Natural killer cell (primary cell): Measurements from ENCODE around the gene RSPH9. TPM values are rescaled to one million over a fixed set of nuclear protein-coding genes. Genes with fewer than 3 reads are reported as not detected.

Source experiments
- ATAC-seq, 3 donors: fragments of 150-1000 bp in 2 of 3; fragments of 200-7000 bp in 1 of 3; cut with Tn5 transposase; 1 replicate in 1 of 3; 2 replicates in 2 of 3; pipeline ENCODE4 v1.10.0; 2021; ENCODE audit warnings: mild to moderate bottlenecking in 2 of 3, moderate library complexity in 2 of 3
- DNase-seq, 2 donors: peaks; one replicate each; pipeline versions ENCODE4 v3.0.0 to v3.0.0-alpha.2; 2013 to 2021; ENCODE audit warnings: mixed read lengths in 1 of 2
- H3K27ac ChIP-seq: one replicate; pipeline ENCODE4 v1.5.1; 2013; ENCODE audit warnings: mild to moderate bottlenecking, low read length
- H3K27me3 ChIP-seq: one replicate; pipeline ENCODE4 v1.6.1; 2013; ENCODE audit warnings: low read length; ENCODE audit not compliant: control insufficient read depth, insufficient read depth
- H3K36me3 ChIP-seq: one replicate; pipeline ENCODE4 v1.6.1; 2013; ENCODE audit warnings: low read length; ENCODE audit not compliant: control insufficient read depth, insufficient read depth
- H3K4me1 ChIP-seq: one replicate; pipeline ENCODE4 v1.6.1; 2013; ENCODE audit warnings: low read length; ENCODE audit not compliant: control insufficient read depth, insufficient read depth
- H3K4me3 ChIP-seq: one replicate; pipeline ENCODE4 v1.5.1; 2013; ENCODE audit warnings: low read length
- H3K9me3 ChIP-seq: one replicate; pipeline ENCODE4 v1.6.1; 2013; ENCODE audit warnings: low read length; ENCODE audit not compliant: control insufficient read depth, insufficient read depth
- H3K27ac Mint-ChIP-seq, 2 donors: one replicate each; pipeline ENCODE4 v1.8.0; 2022; ENCODE audit warnings: mild to moderate bottlenecking in 2 of 2, mixed read lengths in 2 of 2, moderate library complexity in 1 of 2
- H3K27me3 Mint-ChIP-seq, 2 donors: one replicate each; pipeline ENCODE4 v1.8.0; 2022; ENCODE audit warnings: low read depth in 2 of 2, mixed read lengths in 2 of 2
- H3K36me3 Mint-ChIP-seq: one replicate; pipeline ENCODE4 v1.8.0; 2022; ENCODE audit warnings: mixed read lengths
- H3K4me1 Mint-ChIP-seq, 2 donors: one replicate each; pipeline ENCODE4 v1.8.0; 2022; ENCODE audit warnings: mixed read lengths in 2 of 2
- H3K4me3 Mint-ChIP-seq: one replicate; pipeline ENCODE4 v1.8.0; 2022; ENCODE audit warnings: mild to moderate bottlenecking, moderate library complexity, mixed read lengths
- H3K9me3 Mint-ChIP-seq, 2 donors: one replicate each; pipeline ENCODE4 v1.8.0; 2022; ENCODE audit warnings: mixed read lengths in 2 of 2
- WGBS: methylation state at CpG from one replicate; pipeline ENCODE4 v1.1.7; 2013; ENCODE audit warnings: missing lambda C conversion rate; ENCODE audit not compliant: insufficient coverage; 5-methylcytosine and 5-hydroxymethylcytosine counted together
- intact Hi-C: fragments of 100-400 bp; cut with micrococcal nuclease; formaldehyde crosslinking; loops from one replicate; pipeline ENCODE4 v1.14.2; 2022
- total RNA-seq, 4 donors: library from RNA; stranded (reverse); fragments of 120-200 nt in 1 of 4; gene quantifications; one replicate each; pipeline versions ENCODE4 v1.2.3 to v1.2.4, GENCODE V29; 2013 to 2022
- TF ChIP-seq, protein P1 (sequence below): fragments of 200-600 bp; IDR thresholded peaks from one replicate; pipeline ENCODE4 v1.8.0; 2022; ENCODE audit warnings: antibody characterized with exemption

RSPH9 gene
- total RNA-seq, 3 donors from 2014 or later (not counting 1 experiment from before 2014, with no cell fraction given): 0.23 TPM; not detected in 2

DNA sequence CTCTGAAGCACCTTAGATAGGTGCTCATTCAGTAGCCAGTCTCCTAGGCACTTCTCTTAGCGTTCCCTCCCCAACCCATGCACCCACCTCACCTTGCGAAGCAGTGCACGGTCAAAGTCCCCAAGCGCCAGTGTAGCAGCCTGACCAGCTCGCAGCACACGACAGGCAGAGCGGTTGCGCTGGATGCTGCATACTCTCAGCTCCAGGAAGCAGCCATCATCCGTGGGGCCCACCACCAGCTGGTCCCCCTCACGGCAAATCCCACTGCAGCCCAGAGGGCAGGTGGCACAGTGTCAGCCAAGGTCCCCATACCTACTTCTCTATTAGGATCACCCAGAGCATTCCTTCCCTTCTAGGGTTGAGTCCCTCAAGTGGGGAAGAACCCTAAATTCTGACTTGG, 22.3 kb upstream of the RSPH9 start:
- H3K36me3 Mint-ChIP-seq: peaks cover 7% of the 10 kb centered on the region
- 97% methylated on average over 10 of the region's 10 CpGs for WGBS
- H3K27ac Mint-ChIP-seq: no peak overlapping the region
- Histone ChIP-seq H3K36me3 (peaks cover 58% of the 10 kb centered on the region), H3K4me1 (peaks cover 14% of the 10 kb centered on the region), H3K9me3 (no peaks in the 10 kb centered on the region), H3K27me3 (no peaks in the 10 kb centered on the region), H3K4me3 (no peak overlapping the region), H3K27ac (no peak overlapping the region)
- intact Hi-C loops: no loop called here
- ATAC-seq (no peak), DNase-seq (no peak)
- no peak overlapping the region for H3K4me3 Mint-ChIP-seq
- peaks cover 14 to 20% of the 10 kb centered on the region in 2 donors for H3K4me1 Mint-ChIP-seq
- TF ChIP-seq, protein P1, sequence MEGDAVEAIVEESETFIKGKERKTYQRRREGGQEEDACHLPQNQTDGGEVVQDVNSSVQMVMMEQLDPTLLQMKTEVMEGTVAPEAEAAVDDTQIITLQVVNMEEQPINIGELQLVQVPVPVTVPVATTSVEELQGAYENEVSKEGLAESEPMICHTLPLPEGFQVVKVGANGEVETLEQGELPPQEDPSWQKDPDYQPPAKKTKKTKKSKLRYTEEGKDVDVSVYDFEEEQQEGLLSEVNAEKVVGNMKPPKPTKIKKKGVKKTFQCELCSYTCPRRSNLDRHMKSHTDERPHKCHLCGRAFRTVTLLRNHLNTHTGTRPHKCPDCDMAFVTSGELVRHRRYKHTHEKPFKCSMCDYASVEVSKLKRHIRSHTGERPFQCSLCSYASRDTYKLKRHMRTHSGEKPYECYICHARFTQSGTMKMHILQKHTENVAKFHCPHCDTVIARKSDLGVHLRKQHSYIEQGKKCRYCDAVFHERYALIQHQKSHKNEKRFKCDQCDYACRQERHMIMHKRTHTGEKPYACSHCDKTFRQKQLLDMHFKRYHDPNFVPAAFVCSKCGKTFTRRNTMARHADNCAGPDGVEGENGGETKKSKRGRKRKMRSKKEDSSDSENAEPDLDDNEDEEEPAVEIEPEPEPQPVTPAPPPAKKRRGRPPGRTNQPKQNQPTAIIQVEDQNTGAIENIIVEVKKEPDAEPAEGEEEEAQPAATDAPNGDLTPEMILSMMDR: no peak
- H3K9me3 Mint-ChIP-seq: no peaks in the 10 kb centered on the region
- H3K27me3 Mint-ChIP-seq: no peaks in the 10 kb centered on the region

DNA sequence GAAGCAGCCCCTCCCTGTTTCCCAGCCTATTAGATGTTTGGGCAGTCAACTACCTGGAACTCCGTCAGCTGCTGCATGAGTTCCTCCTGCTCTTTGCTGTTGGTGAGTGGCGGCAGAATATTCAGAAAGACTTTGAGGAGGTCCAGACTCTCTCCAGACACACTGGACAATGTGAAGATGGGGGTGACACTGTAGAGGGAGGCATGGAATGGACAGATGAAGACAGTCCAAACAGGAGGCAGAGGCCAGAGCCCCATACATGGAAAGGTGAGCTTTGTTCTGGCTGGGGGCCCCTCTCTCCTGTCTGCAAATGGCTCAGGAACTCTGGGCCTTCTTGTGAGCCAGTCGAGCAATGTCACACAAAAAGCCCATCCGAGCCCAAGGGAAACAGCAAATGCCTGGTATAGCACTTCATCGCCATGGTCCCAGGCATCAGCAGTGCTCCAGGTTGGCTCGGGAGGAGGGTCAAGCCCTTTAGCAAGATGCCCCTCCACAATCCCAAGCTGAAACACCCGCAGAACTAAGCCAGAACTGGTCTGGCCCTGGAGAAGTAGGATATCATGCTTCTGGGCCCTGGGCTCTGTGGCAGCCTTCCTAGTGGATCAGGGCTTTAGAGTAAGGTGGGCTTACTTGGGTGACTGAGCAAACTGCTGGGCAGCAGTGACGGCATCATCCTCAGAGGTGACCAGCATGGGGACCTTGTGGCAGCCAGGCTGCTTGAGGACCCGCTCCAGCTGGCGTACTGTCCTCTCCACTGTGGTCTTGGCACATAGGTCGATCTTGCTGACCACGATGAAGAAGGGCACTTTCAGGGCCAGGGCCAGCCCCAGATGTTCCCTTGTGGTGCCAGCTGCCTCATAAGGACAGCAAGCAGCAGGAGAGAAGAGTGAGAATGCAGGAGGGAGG, 20.7 kb upstream of the RSPH9 start:
- Histone ChIP-seq H3K4me1 (peaks cover 26% of the 10 kb centered on the region), H3K27me3 (no peaks in the 10 kb centered on the region), H3K27ac (no peak overlapping the region), H3K9me3 (no peaks in the 10 kb centered on the region), H3K4me3 (no peak overlapping the region), H3K36me3 (peaks cover 58% of the 10 kb centered on the region)
- 95% methylated on average over 12 of the region's 12 CpGs for WGBS
- Mint-ChIP-seq H3K27me3 (no peaks in the 10 kb centered on the region), H3K27ac (peak overlapping the region; percentile 11 to 47), H3K36me3 (peaks cover 7% of the 10 kb centered on the region), H3K4me3 (no peak overlapping the region), H3K4me1 (peaks cover 17 to 31% of the 10 kb centered on the region in 2 donors), H3K9me3 (no peaks in the 10 kb centered on the region)
- intact Hi-C loops: no loop called here
- TF ChIP-seq, protein P1: no peak
- no peak for ATAC-seq
- no peak for DNase-seq

DNA sequence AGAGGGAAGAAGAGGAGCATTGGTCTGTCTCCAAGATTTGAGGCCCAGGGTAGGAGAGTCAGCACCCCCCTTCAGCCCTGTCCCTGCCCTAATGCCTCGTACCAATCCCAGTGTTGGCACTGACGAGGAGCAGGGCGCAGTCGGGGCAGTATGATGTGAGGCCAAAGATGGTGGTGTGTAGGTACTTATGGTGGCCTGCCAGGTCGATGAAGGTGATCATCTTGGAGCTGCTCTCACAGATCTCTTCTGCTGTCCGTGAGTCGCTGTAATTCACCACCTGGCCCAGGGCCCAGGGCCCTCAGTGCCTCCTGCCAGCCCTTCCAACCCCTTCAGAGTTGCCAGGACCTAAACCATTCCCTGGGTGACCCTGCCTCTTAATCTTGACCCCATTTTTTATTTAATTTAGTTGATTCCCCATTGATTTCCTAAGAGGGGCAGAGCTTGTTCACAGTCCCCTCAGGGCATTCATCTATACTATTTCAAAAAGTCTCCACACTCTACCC, 20.0 kb upstream of the RSPH9 start:
- Mint-ChIP-seq H3K9me3 (no peaks in the 10 kb centered on the region), H3K27me3 (no peaks in the 10 kb centered on the region), H3K4me1 (peaks cover 18 to 37% of the 10 kb centered on the region in 2 donors), H3K4me3 (no peak overlapping the region), H3K27ac (peak overlapping the region; percentile 23 to 47), H3K36me3 (peaks cover 7% of the 10 kb centered on the region)
- no peak for ATAC-seq
- Histone ChIP-seq H3K36me3 (peaks cover 53% of the 10 kb centered on the region), H3K27me3 (no peaks in the 10 kb centered on the region), H3K27ac (no peak overlapping the region), H3K9me3 (no peaks in the 10 kb centered on the region), H3K4me1 (peaks cover 30% of the 10 kb centered on the region), H3K4me3 (no peak overlapping the region)
- no peak for DNase-seq
- WGBS: 92% methylated on average over 7 of the region's 7 CpGs
- TF ChIP-seq, protein P1: no peak
- intact Hi-C loops: loop anchor here (5.0 kb wide), 1 partner anchor 258 kb away; the partner anchor contains the start of gene ZNF318
